GM12878 (cell line): ENCODE measurements around the gene PLA2G6.

ENCODE experiments used
- ATF7 ChIP-seq: fragments of 450-650 bp; IDR thresholded peaks from 2 replicates; pipeline ENCODE4 v1.6.1; 2016; ENCODE audit warnings: low read depth, mild to moderate bottlenecking
- KDM1A ChIP-seq: fragments of 200-600 bp; sonication (generic); IDR thresholded peaks from 2 replicates; pipeline ENCODE4 v1.6.1; 2016; ENCODE audit warnings: borderline replicate concordance

GRCh38 chr22:38172832-38173640 lies 8.6 kb downstream of the PLA2G6 start:
- TF ChIP-seq KDM1A (no peak), ATF7 (no peak)
